B cell (primary cell): Measurements from ENCODE around the gene CREB5. TPM values are rescaled to one million over a fixed set of nuclear protein-coding genes. Genes with fewer than 3 reads are reported as not detected.

Experiments used
- ATAC-seq: fragments of 200-7000 bp; cut with Tn5 transposase; one replicate; pipeline ENCODE4 v1.10.0; 2021; ENCODE audit warnings: low read depth, mild to moderate bottlenecking, moderate number of reproducible peaks, moderate library complexity
- CTCF ChIA-PET: fragments of 350-600 bp; sonication (Branson Sonifier 250); formaldehyde crosslinking; loops from one replicate; lab custom pipeline; 2021; ENCODE audit warnings: antibody characterized with exemption, inconsistent platforms; lab: Charles Lee
- POLR2A ChIA-PET: fragments of 350-600 bp; sonication (Branson Sonifier 250); formaldehyde crosslinking; loops from one replicate; lab custom pipeline; 2021; ENCODE audit warnings: antibody characterized with exemption; lab: Charles Lee
- DNase-seq: peaks from one replicate; pipeline ENCODE4 v3.0.0; 2013
- H2AFZ ChIP-seq: 2 replicates; pipeline ENCODE4 v1.6.1; 2012; ENCODE audit warnings: mild to moderate bottlenecking, low read depth, low read length; ENCODE audit not compliant: insufficient read depth, poor library complexity, severe bottlenecking
- H3K27ac ChIP-seq, 2 donors: 1 replicate in 1 of 2; 2 replicates in 1 of 2; pipeline ENCODE4 v1.5.1; 2012 to 2013; ENCODE audit warnings: low read length in 2 of 2, mild to moderate bottlenecking in 2 of 2, moderate library complexity in 1 of 2
- H3K27me3 ChIP-seq, 4 experiments: fragments of 200-600 bp in 1 of 4; sonication (generic) in 1 of 4; replicated peaks in 1 of 4; 1 replicate in 2 of 4; 2 replicates in 2 of 4; pipeline versions ENCODE4 v1.6.1 to v1.7.0; 2013 to 2016; ENCODE audit warnings: low read length in 3 of 4, mild to moderate bottlenecking in 2 of 4, mixed read lengths in 1 of 4, moderate library complexity in 1 of 4; ENCODE audit not compliant: insufficient read depth in 4 of 4, control insufficient read depth in 3 of 4; ENCODE audit errors: control extremely low read depth in 1 of 4
- H3K36me3 ChIP-seq, 2 experiments: replicated peaks in 1 of 2; 1 replicate in 1 of 2; 2 replicates in 1 of 2; pipeline versions ENCODE4 v1.6.1 to v1.7.1; 2013; ENCODE audit warnings: low read length in 1 of 2; ENCODE audit not compliant: insufficient read depth in 2 of 2, control insufficient read depth in 1 of 2; ENCODE audit errors: control extremely low read depth in 1 of 2, extremely low read depth in 1 of 2
- H3K4me1 ChIP-seq, 2 donors: fragments of 200-600 bp in 1 of 2; sonication (generic) in 1 of 2; 1 replicate in 1 of 2; 2 replicates in 1 of 2; pipeline versions ENCODE4 v1.5.1 to v1.6.1; 2013 to 2017; ENCODE audit warnings: low read length in 2 of 2; ENCODE audit not compliant: control insufficient read depth in 2 of 2, insufficient read depth in 2 of 2
- H3K4me2 ChIP-seq: replicated peaks from 2 replicates; pipeline ENCODE3; 2012; ENCODE audit warnings: mild to moderate bottlenecking, low read depth, low read length; ENCODE audit not compliant: poor library complexity, severe bottlenecking
- H3K4me3 ChIP-seq, 5 experiments: fragments of 200-600 bp in 1 of 5; sonication (generic) in 1 of 5; 1 replicate in 3 of 5; 2 replicates in 2 of 5; pipeline versions ENCODE4 v1.5.1 to v1.7.0; 2011 to 2016; ENCODE audit warnings: low read length in 4 of 5, mild to moderate bottlenecking in 4 of 5, low read depth in 2 of 5, control low read depth in 1 of 5, moderate library complexity in 1 of 5; ENCODE audit not compliant: insufficient read depth in 1 of 5; ENCODE audit errors: control extremely low read depth in 1 of 5, extremely low read depth in 1 of 5
- H3K79me2 ChIP-seq: fragments of 200-600 bp; sonication (generic); one replicate; pipeline ENCODE4 v1.6.0; 2016; ENCODE audit warnings: low read length; ENCODE audit not compliant: control insufficient read depth, insufficient read depth
- H3K9ac ChIP-seq: fragments of 200-600 bp; sonication (generic); 2 replicates; pipeline ENCODE4 v1.6.1; 2017; ENCODE audit warnings: mild to moderate bottlenecking, low read length, moderate library complexity
- H3K9me3 ChIP-seq, 3 donors: one replicate each; pipeline versions ENCODE4 v1.6.1 to v1.7.1; 2013; ENCODE audit warnings: low read length in 2 of 3; ENCODE audit not compliant: control insufficient read depth in 2 of 3, insufficient read depth in 1 of 3; ENCODE audit errors: control extremely low read depth in 1 of 3
- H4K20me1 ChIP-seq: 2 replicates; pipeline ENCODE4 v1.6.0; 2012; ENCODE audit warnings: mild to moderate bottlenecking, low read length; ENCODE audit not compliant: insufficient read depth, control insufficient read depth, poor library complexity, severe bottlenecking
- H3K27ac Mint-ChIP-seq: one replicate; pipeline ENCODE4 v1.8.0; 2021; ENCODE audit warnings: mixed read lengths
- H3K27me3 Mint-ChIP-seq: one replicate; pipeline ENCODE4 v1.8.0; 2021; ENCODE audit warnings: mixed read lengths
- H3K4me1 Mint-ChIP-seq: one replicate; pipeline ENCODE4 v1.8.0; 2021; ENCODE audit warnings: mixed read lengths
- H3K4me3 Mint-ChIP-seq: one replicate; pipeline ENCODE4 v1.8.0; 2021; ENCODE audit warnings: mixed read lengths
- H3K9me3 Mint-ChIP-seq: one replicate; pipeline ENCODE4 v1.8.0; 2022; ENCODE audit warnings: mixed read lengths; ENCODE audit not compliant: insufficient read depth
- CTCF ChIP-seq: fragments of 200-600 bp; IDR thresholded peaks from one replicate; pipeline ENCODE4 v1.8.0; 2022; ENCODE audit warnings: antibody characterized with exemption, mild to moderate bottlenecking
- EZH2 ChIP-seq: IDR thresholded peaks from 2 replicates; pipeline ENCODE4 v1.6.1; 2012; ENCODE audit warnings: borderline replicate concordance, low read depth, mild to moderate bottlenecking, moderate library complexity, low read length; ENCODE audit not compliant: insufficient read depth, poor library complexity, severe bottlenecking
- WGBS: methylation state at CpG from one replicate; pipeline ENCODE4 v1.1.5; 2013; ENCODE audit warnings: missing lambda C conversion rate; ENCODE audit not compliant: insufficient coverage; 5-methylcytosine and 5-hydroxymethylcytosine counted together
- intact Hi-C: fragments of 100-400 bp; cut with micrococcal nuclease; formaldehyde crosslinking; loops from one replicate; pipeline ENCODE4 v1.10.0; 2022
- polyA plus RNA-seq: library from polyadenylated mRNA; depleted of rRNA; stranded (reverse); fragments of >200 nt; gene quantifications from 2 replicates; pipeline ENCODE4 v1.2.3, GENCODE V29; 2012
- total RNA-seq, 2 donors: library from RNA; stranded (reverse); fragments of 120-200 nt in 1 of 2; gene quantifications; 1 replicate in 1 of 2; 2 replicates in 1 of 2; pipeline versions ENCODE4 v1.2.3 to v1.2.4, GENCODE V29; 2013 to 2022

Gene CREB5
- total and polyA plus RNA-seq, 2 donors (not counting 1 experiment from before 2014, with no cell fraction given) = 0.05 to 0.95 TPM

GRCh38 chr7:28685644-28686417, 273.5 kb downstream of the CREB5 start:
- H2AFZ ChIP-seq = peak overlapping the region; percentile 52
- POLR2A ChIA-PET = no interaction called here

More at GRCh38 chr7:28685644-28686417, 273.5 kb downstream of the CREB5 start:
- Histone ChIP-seq H3K79me2 (no peaks in the 10 kb centered on the region), H4K20me1 (no peaks in the 10 kb centered on the region), H3K4me3 (peak overlapping the region; percentile 9 to 88 (median 40)), H3K4me1 (peaks cover 31 to 32% of the 10 kb centered on the region in 2 donors), H3K27me3 (peaks cover 0 to 14% (median 3%) of the 10 kb centered on the region in 4 experiments), H3K36me3 (no peaks in the 10 kb centered on the region), H3K27ac (peak overlapping the region in 1 of 2 donors; percentile 49), H3K9ac (peak overlapping the region; percentile 67), H3K9me3 (no peaks in the 10 kb centered on the region), H3K4me2 (peak overlapping the region; percentile 68)
- H3K4me1 Mint-ChIP-seq = peaks cover 1% of the 10 kb centered on the region
- ATAC-seq (peak; percentile 49), DNase-seq (peak; percentile 72)
- H3K4me3 Mint-ChIP-seq = no peak overlapping the region
- TF ChIP-seq CTCF (no peak), EZH2 (no peak)
- no peaks in the 10 kb centered on the region for H3K9me3 Mint-ChIP-seq
- WGBS = 2% methylated on average over 5 of the region's 15 CpGs
- CTCF ChIA-PET = interaction anchor here (1.1 kb wide), 1 partner anchor 236 kb away, joined by 3 read pairs; no protein-coding TSS in a partner anchor
- intact Hi-C loops = loop anchor here (10.0 kb wide), 1 partner anchor 271 kb away; the partner anchor contains the start of gene CREB5
- no peak overlapping the region for H3K27ac Mint-ChIP-seq
- H3K27me3 Mint-ChIP-seq = peaks cover 4% of the 10 kb centered on the region
